ENCODE results near the gene CITED2. TPM values are rescaled to one million over a fixed set of nuclear protein-coding genes. Genes with fewer than 3 reads are reported as not detected.

The CITED2 gene
- total and polyA plus RNA-seq, 8 donors, result 15.3 to 102 (median 35.1) TPM

GRCh38 chr6:139381216-139381865 is 6.9 kb upstream of the CITED2 start:
- Histone ChIP-seq H3K4me3 (no peak overlapping the region), H3K36me3 (no peaks in the 10 kb centered on the region), H3K9me3 (no peaks in the 10 kb centered on the region), H3K4me1 (peaks cover 0 to 14% (median 5%) of the 10 kb centered on the region in 4 donors), H3K27me3 (no peaks in the 10 kb centered on the region), H3K27ac (no peak overlapping the region)
- intact Hi-C loops (cut with DNase I; ENCODE audit: low total_unique reads), result no loop called here
- TF ChIP-seq POLR2A (IDR thresholded peaks at IDR 0.05) (no peak), POLR2AphosphoS5 (IDR thresholded peaks at IDR 0.05) (no peak), CTCF (IDR thresholded peaks at IDR 0.05) (no peak), EP300 (IDR thresholded peaks at IDR 0.05) (no peak)
- peak in 1 of 2 donors; percentile 61 for DNase-seq
- whole genome bisulfite sequencing, 5 donors, result 70 to 80% (median 75%) methylated on average over 6 of the region's 6 CpGs

GRCh38 chr6:139380611-139381010 is 6.2 kb upstream of the CITED2 start:
- H3K4me3 ChIP-seq, result no peak overlapping the region
- peaks cover 0 to 19% (median 12%) of the 10 kb centered on the region in 4 donors for H3K4me1 ChIP-seq
- intact Hi-C loops (cut with DNase I; ENCODE audit: low total_unique reads), result no loop called here
- WGBS, 5 donors, result 73 to 87% (median 83%) methylated on average over 2 of the region's 2 CpGs
- no peaks in the 10 kb centered on the region for H3K9me3 ChIP-seq
- TF ChIP-seq EP300 (IDR thresholded peaks at IDR 0.05) (no peak), POLR2AphosphoS5 (IDR thresholded peaks at IDR 0.05) (no peak), POLR2A (IDR thresholded peaks at IDR 0.05) (no peak), CTCF (IDR thresholded peaks at IDR 0.05) (no peak)
- no peaks in the 10 kb centered on the region for H3K27me3 ChIP-seq
- H3K36me3 ChIP-seq, result no peaks in the 10 kb centered on the region
- DNase-seq, result no peak
- H3K27ac ChIP-seq, result no peak overlapping the region

GRCh38 chr6:139380168-139380567 is 5.7 kb upstream of the CITED2 start:
- Histone ChIP-seq H3K27ac (no peak overlapping the region), H3K36me3 (no peaks in the 10 kb centered on the region), H3K4me1 (peaks cover 0 to 19% (median 12%) of the 10 kb centered on the region in 4 donors), H3K27me3 (no peaks in the 10 kb centered on the region), H3K4me3 (no peak overlapping the region), H3K9me3 (no peaks in the 10 kb centered on the region)
- TF ChIP-seq POLR2AphosphoS5 (IDR thresholded peaks at IDR 0.05) (no peak), POLR2A (IDR thresholded peaks at IDR 0.05) (no peak), EP300 (IDR thresholded peaks at IDR 0.05) (no peak), CTCF (IDR thresholded peaks at IDR 0.05) (no peak)
- 89 to 96% (median 92%) methylated on average over 7 of the region's 7 CpGs for whole genome bisulfite sequencing, 5 donors
- DNase-seq, result no peak
- intact Hi-C loops (cut with DNase I; ENCODE audit: low total_unique reads), result no loop called here

- DNase-seq, result no peak
- intact Hi-C loops (cut with DNase I; ENCODE audit: low total_unique reads), result loop anchor here (10.0 kb wide), 1 partner anchor 1066 kb away; no protein-coding TSS in a partner anchor
Observed at GRCh38 chr6:139378882-139379341, 4.5 kb upstream of the CITED2 start.

More at GRCh38 chr6:139378882-139379341, 4.5 kb upstream of the CITED2 start:
- Histone ChIP-seq H3K27me3 (no peaks in the 10 kb centered on the region), H3K36me3 (peaks cover 0 to 2% (median 0%) of the 10 kb centered on the region in 4 donors), H3K9me3 (no peaks in the 10 kb centered on the region), H3K4me1 (peaks cover 0 to 19% (median 12%) of the 10 kb centered on the region in 4 donors), H3K27ac (no peak overlapping the region), H3K4me3 (no peak overlapping the region)
- TF ChIP-seq POLR2AphosphoS5 (IDR thresholded peaks at IDR 0.05) (no peak), POLR2A (IDR thresholded peaks at IDR 0.05) (no peak), CTCF (IDR thresholded peaks at IDR 0.05) (no peak), EP300 (IDR thresholded peaks at IDR 0.05) (no peak)
- WGBS, 5 donors, result 63 to 78% (median 67%) methylated on average over 1 of the region's 1 CpG
